Inferior parietal cortex (tissue), 1 donor: ENCODE results near the gene ANKMY1.
A peak's percentile ranks its signal among the peaks of the same experiment; 100 is the strongest.

Experiments
- DNase-seq: peaks from one replicate; pipeline ENCODE4 v3.0.0-alpha.2; 2016; ENCODE audit errors: extremely low spot score

The ANKMY1 gene

DNA sequence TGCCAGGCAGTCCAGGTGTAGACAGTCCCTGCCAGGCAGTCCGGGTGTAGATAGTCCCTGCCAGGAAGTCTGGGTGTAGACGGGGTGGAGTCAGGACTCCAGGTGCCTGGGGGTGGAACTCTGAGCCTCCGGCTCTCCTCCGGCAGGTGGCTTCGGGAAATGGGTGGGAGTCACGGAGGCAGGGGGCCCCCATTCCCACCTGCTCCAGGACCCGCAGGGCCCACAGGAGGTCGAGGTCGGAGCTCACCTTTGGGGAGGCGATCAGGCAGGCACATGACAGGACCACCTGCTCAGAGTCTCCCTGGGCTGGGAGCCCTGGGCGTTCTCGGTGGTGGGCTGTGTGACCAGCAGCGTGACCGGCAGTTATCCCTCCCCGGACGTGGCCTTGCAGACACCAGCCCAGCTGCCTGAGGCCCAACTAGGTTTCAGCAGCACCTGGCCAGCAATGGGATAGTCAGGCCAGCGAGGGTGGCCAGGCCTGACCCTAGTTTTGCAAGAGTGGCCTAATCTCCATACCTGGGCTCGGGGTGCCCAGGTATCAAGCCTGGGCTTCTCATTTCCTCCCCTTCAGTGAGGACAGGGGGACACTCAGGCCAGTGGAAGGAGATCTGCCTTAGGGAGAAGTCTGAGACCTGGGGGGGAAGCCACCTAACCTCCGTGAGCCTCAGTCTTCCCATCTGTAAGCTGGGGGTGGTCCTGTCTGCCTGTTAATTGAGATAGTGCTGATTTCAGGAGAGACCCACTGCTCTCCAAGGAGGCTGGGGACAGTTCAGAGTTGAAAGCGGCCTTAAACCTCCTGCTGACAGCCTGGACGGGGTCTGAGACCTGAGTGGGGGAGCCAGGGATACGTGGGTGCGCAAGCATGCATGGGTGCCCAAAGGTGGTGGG lies 109.2 kb downstream of the ANKMY1 start:
- no peak for DNase-seq

DNA sequence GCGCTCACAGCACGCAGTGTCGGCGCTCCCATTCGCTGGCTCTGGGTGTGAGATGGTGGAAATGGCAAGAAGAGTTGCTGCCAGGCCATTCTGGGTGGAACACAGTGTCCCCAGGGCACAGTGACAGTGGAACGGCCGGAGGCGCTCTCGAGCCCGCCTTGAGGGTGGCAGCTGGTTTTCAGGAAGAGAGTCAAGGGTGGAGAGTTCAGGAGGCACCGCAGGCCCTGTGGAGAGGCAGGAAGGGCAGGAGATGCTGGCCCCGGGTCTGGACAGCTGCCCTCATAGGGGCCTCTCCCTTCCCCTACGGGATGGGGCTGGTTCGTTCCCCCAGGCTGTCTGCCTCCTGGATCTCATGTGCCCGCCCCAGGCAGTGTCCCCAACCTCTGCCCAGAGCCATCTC lies 109.9 kb downstream of the ANKMY1 start:
- no peak for DNase-seq

DNA sequence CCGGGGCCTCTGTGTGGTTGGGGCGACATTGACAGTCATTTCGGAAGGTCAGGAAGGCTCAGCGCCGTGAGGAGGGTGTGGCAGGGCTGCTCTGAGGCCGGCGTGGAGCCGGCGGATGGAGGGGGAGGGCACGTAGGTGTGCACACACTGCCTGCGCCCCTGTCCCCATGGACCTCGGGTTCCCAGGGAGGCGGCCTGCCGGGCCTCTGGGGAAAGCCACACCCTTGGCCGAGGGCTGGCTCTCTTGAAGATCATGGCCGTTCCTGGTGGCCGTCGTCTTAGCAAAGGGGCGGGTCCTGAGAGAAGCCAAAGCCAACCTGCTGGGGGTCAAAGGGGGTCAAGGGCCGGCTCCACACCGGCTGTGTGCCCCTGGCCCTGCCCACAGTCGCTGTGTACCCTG lies 110.5 kb downstream of the ANKMY1 start:
- no peak for DNase-seq

DNA sequence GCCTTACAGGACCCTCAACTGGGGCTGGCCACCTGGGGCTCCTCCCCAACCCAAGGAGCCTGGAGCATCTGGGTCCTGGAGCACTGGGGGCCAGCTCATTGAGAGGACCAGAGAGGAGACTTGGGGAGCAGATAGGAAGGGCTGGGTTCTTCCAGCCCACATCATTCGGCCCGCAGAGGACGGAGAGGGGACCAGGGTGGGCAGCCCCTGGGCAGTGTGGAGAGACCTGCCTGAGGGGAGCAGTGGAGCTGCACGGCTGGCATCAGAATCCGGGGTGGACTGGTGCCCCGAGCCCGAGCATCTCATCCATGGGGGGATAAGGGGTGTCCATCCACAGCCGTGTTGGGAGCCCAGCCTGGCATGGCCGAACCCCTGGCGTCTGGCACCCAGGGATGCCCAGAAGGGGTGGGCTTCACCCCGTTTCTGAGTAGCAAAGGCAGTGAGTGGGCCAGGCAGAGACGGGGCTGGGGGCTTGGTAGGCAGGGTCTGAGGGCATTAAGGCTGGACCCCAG lies 111.1 kb downstream of the ANKMY1 start:
- no peak for DNase-seq

DNA sequence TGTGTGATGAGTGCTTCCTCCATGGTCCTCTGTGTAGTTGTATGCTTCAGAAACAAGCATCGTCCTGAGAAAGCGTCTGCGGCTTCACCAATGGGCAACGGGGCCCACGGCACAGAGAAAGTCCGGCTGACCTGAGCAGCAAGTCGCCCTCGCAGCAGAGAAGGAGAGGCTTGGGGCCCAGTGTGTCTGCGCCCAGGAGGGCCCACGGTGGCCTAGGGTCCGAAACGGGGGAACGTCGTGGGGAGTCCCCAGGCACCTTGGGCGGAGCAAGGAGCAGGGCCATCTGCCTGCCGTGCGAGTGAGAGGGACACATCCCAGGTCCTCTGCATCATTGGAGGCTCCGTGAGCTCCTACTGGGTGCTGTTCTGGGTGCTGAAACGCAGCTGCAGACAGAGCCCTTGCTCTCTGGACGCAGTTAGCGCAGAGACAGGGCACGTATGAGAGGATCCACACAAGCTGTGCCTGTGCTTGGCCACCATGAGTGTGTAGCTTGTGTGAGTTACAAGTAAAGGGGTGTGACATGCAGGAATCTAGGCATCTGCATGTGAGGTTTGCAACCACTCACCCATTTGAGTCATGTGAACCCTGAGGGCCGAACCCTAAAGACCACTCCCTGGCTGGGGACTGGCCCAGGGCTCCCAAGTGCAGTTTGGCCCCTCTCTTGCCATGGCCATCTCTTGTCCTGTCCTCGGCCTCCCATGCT lies 111.7 kb downstream of the ANKMY1 start:
- no peak for DNase-seq

DNA sequence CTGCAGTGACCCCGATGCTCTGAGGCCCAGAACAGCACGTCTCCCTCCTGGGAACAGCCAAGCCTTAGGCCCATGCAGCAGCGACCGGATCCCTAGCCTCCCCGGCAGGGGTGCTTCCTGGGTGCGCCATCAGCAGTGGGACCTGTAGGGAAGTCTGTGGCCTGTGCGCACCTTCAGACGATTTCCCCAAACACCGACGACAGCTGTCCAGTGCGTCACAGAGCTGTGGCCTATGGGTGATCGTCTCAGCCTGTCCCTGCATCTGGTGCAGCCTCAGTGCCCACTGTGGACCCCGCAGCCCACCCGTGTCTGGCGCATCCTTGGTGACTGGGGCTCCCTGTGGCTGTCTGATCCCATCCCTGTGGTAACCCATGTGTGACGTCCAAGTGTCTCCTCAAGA lies 113.3 kb downstream of the ANKMY1 start:
- DNase-seq = no peak

DNA sequence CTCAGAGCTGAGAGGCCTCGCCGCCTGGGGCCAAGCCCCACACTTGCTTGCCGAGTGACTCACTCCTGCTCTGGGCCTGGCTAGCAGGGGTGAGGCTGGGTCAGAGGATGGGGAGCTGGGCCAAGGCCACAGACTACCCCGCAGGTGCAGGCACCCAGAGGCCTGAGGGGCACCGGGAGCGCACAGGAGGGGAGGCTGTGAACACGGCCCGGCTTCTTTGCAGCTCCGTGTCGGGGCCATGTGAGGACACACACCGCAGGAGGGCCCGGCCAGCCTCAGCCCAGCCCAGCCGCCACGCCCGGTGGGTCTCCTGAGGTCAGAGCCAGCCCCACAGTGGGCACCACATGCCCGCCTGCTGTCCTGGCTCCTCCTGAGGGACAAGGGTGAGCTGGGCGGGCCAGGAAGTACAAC lies 113.9 kb downstream of the ANKMY1 start:
- DNase-seq = no peak

DNA sequence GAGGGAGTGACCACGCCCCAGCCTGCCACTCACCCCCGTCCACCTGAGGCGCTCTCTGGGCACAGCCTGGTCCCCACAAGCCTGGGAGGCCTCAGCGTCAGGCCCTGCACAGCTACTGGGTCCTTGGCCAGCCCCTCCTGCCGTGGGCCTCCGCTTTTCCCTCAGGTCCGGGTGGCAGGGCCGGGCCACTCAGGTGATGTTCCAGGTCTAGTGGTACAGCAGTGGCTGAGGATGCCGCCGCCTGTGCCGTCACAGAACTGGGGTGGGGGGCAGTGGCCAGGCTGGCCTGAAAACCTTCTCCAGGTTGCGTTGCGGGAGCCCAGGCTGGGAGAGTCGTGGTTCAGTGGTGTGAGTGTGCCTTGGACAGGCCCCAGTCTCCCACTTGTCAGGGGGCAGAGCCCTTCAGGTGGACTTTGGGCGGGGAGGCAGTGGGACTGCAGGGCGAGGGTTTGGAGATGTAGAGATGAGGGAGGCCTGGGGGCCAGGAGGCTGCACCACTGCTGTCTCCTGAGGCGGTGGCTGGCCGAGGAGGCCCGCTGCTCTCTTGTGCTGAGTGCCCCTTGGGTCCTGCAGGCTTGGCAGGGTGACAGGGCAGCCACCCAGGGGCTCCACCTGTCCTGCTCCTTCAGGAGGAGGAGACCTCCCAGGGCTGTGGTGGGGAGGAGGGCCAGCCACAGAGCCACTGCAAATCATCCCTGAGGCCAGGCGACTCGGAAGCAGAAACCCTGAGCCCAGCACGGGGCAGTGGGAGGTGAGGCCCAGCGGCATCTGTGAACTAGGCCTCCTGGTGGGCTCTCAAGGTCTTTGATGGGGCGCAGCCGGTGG lies 114.7 kb downstream of the ANKMY1 start:
- DNase-seq = no peak

DNA sequence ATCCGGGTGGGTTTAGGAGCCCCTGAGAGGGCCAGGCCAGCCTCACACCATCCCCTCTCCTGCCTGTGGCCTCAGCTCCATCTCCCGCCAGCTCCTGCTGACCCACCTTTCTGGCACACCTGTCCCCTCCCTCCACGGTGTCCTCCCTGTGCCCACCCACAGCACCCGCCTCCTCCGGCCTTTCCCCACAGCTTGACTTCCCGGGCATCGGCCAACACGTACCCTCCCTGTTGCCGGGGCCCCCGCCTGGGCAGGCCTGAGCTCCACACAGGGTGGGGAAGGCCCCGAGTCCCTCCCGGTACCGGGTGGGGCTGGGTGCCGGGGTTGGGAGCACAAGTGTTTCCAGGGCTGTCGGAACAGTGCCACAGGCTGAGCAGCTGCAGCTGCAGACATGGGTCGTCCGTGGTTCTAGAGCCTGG lies 115.8 kb downstream of the ANKMY1 start:
- DNase-seq = no peak

DNA sequence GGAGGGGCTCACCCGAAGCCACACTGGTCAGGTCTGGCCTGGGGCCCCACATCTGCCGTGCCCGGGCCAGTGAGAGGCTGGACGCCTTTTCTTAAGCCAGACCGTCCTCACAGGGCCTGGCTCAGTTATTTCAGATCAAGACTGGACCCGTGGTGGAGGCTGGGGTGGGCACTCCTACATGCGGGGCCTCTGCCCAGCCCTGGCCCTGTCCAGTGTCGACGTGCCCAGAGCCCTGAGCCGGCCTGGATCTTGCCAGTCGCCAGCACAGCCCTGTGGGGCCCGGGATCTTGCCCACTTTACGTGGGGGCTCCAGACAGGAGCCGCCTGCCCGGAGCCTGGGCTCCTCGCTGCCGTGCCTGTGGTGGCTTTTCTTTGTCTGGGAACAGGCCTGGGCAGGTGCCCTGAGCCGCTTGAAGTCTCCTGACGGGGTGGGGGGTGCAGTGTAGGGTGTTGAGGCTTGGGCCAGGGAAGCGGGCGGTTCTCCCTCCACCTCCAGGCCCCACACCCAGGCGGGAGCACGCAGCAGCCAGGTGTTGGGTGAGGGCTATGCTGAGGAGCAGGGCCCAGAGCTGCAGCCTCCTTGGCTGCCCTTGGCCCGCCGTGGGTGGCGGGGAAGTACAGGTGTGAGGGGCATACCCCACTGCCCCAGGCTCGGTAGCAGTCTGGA lies 116.3 kb downstream of the ANKMY1 start:
- no peak for DNase-seq

DNA sequence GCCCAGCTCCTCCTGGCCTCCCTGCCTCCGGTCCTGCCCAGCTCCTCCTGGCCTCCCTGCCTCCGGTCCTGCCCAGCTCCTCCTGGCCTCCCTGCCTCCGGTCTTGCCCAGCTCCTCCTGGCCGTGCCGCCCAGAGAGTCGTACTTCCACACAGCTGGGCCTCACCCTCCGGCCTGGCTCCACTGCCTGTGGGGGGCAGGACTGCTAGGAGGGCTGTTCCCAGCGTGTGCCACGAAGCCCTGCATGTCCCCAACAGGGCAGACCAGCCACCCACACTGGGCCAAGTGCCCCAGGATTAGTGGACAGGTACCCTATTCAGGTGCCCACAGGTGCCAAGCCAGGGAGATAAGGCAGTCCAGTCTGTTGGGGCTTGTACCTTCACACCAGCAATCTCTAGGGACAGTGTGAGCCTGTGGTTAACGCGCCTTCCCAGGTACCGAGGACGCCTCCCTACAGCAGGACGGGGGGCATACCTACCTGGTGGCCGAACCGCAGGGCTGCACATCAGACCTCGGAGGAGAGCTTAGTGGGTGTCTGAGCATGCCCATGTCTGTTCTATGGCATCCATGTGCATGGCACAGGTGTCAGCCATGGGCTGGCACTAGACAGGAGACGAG lies 117.0 kb downstream of the ANKMY1 start:
- no peak for DNase-seq

DNA sequence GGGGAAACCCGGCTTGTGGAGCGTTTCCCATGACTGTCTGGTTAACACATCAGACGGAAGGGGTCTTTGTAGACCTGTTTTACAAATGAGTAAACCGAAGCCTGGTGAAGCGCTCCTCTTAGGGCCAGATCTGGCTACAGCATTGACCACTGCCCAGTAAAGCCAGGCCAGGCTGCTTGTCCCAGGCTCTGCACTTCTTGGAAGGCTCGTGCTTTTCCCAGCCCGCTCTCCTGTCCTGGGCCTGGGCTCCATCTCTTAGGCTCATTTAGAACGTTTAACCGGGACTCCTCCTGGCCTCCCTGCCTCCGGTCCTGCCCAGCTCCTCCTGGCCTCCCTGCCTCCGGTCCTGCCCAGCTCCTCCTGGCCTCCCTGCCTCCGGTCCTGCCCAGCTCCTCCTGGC lies 117.5 kb downstream of the ANKMY1 start:
- DNase-seq = no peak

DNA sequence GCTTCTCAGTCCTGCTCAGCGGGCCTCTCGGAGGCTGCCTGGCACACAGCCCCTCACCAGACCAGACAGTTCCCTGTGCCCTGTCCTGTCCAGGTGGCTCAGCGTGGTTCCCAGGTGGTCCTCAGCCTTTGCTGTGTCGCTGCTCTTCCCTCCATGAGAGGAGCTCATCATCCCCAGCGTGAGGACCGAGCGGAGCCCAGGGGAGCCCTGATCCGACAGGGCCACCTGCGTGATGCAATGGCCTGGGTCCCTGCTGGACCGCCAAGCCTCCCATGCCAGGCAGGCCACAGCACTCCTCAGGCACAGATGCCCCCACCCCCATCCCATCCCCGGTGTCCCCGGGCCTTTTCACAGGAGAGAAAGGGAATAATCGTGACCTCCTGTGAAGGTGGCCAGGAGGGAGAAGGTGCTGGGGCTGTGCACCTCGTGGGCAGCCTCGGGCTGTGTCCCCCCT lies 118.1 kb downstream of the ANKMY1 start:
- no peak for DNase-seq

DNA sequence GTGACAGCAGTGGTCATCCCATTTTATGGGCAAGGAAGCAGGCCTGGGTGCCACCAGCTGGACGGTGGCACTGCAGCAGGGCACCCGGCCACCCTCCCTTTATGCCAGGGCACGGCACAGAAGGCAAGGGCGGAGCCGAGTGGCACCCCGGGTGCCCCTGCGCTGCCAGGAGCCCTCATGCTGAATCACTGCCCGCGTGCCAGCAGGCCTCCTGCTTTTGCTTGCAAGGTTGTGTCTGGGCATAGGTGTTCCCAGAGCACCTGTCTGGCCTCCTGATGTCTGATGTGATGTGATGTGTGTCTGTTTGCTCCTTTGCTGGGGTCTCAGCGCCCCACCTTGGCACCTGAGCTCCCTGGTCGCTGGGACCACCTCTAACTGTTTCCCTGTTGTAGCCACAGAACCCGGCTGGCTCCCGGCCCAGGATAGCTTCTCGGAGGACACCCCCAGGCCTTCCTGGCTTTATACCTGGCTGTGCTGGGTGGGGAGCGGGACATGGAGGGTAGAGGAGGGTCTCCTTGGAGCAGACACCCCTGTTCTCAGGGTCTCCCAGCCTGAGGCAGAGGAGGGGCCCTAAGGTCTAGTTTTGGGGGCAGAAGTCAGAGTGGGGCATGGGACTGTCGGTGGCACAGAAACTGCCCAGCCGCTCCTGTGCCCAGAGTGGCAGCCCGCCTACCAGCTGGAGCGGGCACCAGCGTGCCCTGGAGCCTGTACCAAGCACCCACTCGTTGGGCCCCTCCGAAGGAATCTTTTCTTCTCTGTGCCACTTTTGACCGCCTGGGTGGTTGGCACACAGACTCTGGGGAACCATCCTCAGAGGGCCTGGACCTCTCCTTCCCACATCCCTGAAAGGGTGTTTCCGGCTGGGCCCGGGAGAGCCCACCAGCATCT lies 118.7 kb downstream of the ANKMY1 start:
- no peak for DNase-seq

DNA sequence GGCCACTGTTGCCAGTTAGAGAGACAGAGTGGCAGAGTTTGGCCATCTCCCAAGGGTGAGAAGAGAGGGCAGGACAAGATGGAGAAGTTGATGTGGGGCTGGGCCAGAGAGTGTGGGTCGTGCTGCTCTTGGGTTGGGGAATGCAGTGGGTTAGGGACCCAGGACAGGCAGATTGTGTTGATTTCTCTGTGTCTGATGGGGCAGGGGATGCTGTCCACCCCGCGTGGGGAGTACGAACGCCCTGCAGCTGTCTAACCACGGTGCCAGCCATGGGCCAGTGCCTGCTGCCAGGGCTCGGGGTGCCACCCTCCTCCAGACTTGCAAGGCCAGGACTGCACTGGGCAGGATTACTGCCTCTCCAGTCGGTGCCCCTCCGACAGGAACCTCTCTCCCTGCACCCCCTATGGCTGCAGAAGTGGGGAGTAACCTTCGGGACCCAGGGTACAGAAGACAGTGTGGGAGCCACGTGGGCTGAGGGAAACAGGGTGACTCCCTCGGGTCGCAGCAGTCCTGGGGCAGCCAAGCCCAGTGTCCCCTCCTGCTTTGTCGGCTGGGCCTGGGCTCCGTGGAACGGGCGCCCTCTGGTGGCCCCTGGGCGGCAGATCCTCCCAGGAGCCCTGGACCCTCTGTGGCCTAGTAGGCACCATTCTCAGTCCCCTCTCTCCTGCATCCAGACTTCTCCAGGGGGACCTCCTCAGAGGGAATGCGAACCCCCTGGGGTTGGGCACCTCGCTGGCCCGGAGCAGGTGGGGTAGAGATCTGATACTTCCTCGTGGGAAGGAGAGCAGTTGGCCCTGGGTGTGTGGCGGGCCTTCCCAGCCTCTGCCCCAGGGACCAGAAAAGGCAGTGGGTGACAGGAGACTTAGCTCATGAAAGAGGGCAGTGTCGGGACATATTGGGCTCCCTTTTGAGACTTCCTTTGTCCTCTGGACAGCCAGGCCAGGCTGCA lies 119.7 kb downstream of the ANKMY1 start:
- DNase-seq = peak; percentile 84

DNA sequence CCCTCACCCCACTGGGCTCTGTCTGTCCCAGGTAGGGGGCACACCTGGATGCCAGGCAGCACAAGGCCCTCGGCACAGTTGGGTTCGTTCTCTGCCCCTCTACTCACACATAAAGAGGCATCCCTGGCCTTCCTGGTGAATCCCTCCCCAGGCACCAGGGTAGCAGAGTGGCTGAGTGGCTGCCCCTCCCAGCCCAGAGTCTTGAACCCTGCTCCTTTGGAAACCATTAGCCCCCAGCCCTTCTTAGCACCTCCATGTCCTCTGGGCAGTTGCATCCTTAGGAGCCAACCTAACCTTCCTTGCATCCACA lies 120.3 kb downstream of the ANKMY1 start:
- DNase-seq = no peak

DNA sequence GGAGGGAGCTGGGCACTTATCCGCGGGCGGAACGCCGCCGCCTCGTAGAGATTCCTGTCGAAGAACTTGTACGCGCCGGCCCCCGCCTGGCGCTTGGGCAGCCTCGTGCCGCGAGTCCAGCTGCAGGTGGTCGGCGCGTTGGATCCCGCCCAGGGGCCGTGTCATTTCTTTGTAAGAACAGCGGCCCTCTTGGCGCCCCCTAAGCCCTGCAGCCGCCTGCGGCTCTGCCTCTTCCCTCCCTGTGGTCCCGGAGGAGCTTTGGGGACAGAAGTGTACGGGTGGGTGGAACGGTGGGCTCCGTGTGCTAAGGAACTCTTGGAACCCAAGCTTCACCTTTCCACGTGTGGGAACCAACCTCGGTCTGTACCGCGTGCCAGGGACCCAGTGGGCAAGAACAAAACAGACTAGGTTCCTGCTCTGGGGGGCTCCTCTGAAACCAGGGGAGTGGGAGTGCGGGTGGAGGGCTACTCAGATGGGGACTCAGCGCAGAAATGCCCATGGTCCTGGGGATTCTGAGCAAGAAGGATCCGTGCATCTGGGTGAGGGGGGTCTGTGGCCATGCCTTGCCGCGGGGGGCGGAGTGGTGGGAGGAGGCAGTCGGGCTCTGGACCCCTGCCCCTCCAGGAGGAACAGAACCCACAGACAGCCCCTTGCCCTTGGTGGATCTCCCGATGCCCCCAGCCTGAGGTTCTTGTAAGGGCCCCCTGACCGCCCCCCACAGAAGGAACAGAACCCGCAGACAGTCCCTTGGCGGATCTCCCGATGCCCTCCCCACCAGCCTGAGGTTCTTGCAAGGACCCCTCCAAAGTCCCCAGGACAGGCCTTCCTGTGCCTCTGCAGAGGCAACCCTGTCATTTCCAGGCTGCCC lies 120.9 kb downstream of the ANKMY1 start:
- no peak for DNase-seq
